HCEC 1CT (cell line): ENCODE results near the gene PRKCB.

Experiments used
- DNase-seq: peaks from one replicate; pipeline ENCODE4 v3.0.0-alpha.2; 2017

Gene PRKCB

GRCh38 chr16:23947838-23948237 lies 112.1 kb downstream of the PRKCB start:
- no peak for DNase-seq

GRCh38 chr16:23948949-23949411 lies 113.2 kb downstream of the PRKCB start:
- DNase-seq = no peak

- no peak for DNase-seq
Observed at GRCh38 chr16:23949630-23950290, 114.0 kb downstream of the PRKCB start.

- no peak for DNase-seq
Observed at GRCh38 chr16:23950291-23950894, 114.6 kb downstream of the PRKCB start.

GRCh38 chr16:23950898-23951297 lies 115.1 kb downstream of the PRKCB start:
- DNase-seq = no peak

- DNase-seq = no peak
Observed at GRCh38 chr16:23952128-23952970, 116.6 kb downstream of the PRKCB start.

- DNase-seq = no peak
Observed at GRCh38 chr16:23952971-23953300, 117.2 kb downstream of the PRKCB start.

- DNase-seq = no peak
Observed at GRCh38 chr16:23953476-23953875, 117.7 kb downstream of the PRKCB start.

GRCh38 chr16:23955088-23955487 lies 119.3 kb downstream of the PRKCB start:
- DNase-seq = no peak

- DNase-seq = no peak
Observed at GRCh38 chr16:23957287-23957686, 121.5 kb downstream of the PRKCB start.

GRCh38 chr16:23959072-23959751 lies 123.4 kb downstream of the PRKCB start:
- no peak for DNase-seq

- no peak for DNase-seq
Observed at GRCh38 chr16:23959752-23960072, 123.9 kb downstream of the PRKCB start.

- DNase-seq = no peak
Observed at GRCh38 chr16:23960081-23960885, 124.5 kb downstream of the PRKCB start.

- no peak for DNase-seq
Observed at GRCh38 chr16:23962001-23962400, 126.2 kb downstream of the PRKCB start.

- no peak for DNase-seq
Observed at GRCh38 chr16:23964136-23964535, 128.4 kb downstream of the PRKCB start.

GRCh38 chr16:23965137-23965733 lies 129.5 kb downstream of the PRKCB start:
- DNase-seq = no peak

GRCh38 chr16:23966597-23967394 lies 131.0 kb downstream of the PRKCB start:
- no peak for DNase-seq

GRCh38 chr16:23967775-23968174 lies 132.0 kb downstream of the PRKCB start:
- DNase-seq = no peak

- no peak for DNase-seq
Observed at GRCh38 chr16:23968176-23968575, 132.4 kb downstream of the PRKCB start.

GRCh38 chr16:23969468-23970297 lies 133.9 kb downstream of the PRKCB start:
- DNase-seq = no peak
